ENCODE data around the gene ANKMY1.
"Not testable (repeated sequence)": the region's sequence is repeated elsewhere in the genome, so short reads cannot be mapped to it uniquely, and the experiment has no call there.

ANKMY1 gene

DNA sequence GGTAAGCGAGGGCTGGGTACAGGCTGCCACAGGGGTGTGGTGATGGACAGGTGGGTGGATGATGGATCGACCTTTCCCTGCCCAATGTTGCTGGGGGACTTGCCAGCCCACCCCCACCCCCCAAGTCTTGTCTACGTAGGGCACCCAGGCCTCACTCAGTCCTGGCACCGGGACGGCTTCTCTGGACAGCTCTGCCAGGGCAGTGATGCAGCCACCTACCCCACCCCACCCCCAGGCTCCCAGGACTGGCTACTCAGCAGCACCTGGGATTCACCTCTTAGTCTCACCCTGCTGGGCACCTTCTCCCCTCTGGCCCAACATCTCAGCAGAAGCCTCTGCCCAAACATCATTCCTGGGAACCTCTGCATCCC is 55.7 kb downstream of the ANKMY1 start:
- no peak for DNase-seq

DNA sequence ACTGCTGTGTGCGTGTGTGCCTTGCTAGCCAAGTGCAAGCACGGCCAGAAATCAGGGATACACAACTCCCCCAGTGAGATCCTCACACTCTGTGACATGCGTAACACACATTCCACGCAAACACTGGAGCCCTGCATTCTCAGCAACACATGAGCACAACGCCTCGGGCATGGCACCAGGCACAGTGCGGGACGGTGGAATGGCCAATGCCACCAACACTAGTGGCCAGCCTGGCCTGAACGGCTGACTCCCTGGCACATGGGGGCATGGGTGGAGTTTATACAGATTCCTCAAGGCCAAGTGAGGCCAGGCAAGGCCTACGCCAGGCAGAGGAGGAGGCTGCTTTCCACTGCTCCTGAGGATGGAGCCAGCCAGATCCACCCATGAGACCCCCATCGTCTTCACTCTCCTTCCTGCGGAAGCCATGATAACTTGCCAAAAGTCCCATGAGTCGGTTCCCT is 56.2 kb downstream of the ANKMY1 start:
- no peak for DNase-seq

DNA sequence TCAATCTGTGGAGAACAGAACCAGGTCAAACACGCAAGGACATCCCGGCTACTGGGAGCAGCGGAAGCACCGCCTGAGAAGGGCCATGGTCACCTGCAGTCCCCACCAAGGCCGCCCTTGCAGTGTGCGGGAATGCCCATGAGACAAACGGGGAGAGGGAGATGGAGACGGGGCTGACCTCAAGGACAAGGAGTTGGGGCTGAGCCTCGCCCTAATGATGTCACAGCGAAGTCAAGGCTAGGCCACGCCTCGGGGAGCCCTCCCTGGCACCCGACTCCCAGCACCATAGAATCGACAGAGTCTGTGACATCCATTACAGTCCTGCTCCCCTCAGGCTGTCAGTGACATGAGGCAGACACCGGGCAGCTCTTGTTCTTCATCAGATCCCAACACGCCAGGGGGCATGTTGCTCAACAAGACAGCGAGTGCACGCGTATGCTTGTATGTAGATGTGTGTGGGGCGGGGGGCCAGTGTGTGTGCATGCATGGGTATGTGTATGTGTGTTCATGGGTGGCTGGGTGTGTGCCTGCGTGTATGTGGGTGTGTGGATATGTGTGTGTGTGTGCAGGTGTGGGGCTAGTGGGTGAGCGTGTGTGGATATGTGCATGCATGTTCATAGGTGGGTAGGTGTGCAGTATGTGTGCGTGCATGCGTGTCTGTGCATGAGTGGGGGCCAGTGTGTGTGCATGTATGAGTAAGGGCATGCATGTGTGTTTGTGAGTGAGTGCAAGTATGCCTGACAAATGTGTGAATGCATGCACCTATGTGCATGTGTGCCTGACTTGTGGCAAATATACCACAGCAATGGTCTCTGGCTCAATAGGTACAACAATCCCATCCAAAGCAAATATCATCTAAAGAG is 57.0 kb downstream of the ANKMY1 start:
- DNase-seq: no peak

DNA sequence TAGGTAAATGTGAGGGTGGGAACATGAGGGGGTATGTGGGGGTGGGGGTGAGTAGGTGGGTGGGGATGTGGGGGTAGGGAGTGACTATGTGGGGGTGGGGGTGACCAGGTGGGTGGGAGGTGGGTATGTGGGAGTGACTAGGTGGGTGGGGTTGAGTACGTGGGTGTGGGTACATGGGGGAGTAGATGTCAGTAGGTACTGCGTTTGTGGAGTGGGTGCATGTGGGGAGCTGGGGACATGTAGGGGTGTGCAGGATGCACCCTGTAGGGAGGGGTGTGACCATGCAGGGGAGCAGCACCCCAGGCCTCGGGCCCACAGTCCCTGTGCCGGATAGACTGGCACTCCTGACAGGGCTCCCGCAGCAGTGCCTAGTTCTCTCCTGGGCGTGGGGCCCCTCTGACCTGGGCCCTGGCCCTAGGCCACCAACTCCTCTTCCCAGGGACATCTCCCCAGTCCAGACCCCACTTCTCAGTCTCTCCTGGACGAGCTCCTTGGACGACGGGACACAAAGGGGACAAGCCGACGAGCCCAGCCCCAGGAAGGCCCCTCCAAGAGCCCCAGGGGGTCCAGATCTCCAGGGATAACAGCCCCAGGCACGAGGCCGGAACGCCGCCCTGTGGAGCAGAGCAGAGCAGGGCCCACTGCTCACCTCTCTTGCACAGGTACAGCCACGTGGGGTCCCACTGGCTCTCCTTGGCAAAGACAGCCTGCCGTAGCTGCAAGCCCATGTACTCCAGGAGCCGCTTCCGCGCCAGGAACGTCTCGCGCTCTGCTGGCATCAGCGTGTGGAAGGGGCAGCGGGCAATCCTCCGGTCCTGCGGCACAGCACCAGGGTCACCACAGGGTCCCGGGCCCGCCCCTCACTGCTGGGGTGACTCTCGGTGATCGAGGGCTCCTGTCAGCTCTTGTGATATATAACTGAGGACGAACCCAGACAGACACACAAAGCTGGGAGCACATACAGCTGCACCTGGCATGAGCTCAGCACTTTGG is 58.2 kb downstream of the ANKMY1 start:
- DNase-seq: no peak

DNA sequence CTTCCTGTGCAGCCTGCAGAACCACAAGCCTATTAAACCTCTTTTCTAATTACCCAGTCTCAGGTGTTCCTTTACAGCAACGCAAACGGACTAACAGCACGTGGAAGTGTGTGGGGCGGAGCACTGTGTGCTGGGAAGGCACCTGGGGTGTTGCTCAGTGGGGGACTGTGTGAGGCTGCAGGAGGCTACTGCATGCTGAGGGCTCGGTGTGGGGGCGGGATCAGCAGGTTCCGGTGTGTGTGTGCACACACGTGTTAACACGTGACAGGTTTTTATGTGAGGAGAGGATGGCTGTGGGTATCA is 58.9 kb downstream of the ANKMY1 start:
- no peak for DNase-seq

DNA sequence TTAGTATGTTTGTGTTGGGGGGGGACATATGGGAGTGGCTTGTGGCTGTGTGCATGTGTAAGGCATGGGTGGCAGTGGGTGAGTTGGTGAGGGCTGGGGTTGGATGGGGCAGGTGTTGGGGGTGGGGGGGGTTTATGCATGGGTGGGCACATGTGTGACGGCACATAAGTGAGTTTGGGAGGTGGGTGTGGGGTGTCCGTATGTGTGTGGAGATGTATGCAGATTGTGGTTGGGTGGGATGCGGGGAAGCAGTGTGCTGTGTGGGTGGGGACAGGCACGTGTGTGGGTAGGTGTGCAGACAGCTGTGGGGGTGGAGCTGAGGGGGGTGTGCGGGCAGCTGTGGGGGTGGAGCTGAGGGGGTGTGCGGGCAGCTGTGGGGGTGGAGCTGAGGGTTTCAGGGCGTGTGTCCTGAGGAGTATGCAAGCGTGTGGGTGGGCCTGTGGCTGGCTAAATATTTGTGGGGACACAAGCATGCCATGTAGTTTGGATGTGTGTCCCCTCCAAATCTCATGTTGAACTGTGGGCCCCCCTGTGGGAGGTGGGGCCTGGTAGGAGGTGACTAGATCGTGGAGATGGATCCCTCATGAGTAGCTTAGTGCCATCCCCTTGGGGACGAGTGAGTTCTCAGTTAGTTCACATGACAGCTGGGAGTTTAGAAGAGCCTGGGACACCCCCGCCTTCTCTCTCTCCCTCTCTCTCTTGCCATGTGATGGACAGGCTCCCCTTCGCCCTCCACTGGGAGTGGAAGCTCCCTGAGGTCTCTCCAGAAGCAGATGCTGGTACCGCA is 59.4 kb downstream of the ANKMY1 start:
- DNase-seq: no peak

DNA sequence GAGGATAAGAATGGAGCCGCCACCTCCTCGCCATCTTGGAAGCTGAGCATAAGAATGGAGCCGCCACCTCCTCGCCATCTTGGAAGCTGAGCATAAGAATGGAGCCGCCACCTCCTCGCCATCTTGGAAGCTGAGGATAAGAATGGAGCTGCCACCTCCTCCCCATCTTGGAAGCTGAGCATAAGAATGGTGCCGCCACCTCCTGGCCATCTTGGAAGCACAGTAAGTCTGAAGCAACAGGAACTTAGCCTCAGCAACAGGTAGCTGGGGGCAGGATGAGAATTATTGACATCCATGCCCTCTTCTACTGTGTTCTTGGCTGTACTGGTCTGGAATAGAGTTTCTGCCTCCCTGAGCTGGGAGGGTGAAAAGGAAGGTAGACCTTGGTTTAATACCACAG is 60.7 kb downstream of the ANKMY1 start:
- DNase-seq: not testable (repeated sequence)

DNA sequence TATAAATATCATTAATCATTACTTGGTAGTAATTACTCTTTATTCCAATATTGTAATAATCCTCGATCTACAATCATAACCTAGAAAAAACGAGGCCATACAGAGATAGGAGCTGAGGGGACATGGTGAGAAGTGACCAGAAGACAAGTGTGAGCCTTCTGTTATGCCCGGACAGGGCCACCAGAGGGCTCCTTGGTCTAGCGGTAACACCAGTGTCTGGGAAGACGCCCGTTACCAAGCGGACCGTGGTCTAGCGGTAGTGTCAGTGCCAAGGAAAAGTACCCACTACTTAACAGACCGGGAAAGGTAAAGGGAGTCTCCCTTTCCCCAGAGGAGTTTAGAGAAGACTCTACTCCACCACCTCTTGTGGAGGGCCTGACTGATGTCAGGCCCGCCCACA is 62.8 kb downstream of the ANKMY1 start:
- DNase-seq: not testable (repeated sequence)

DNA sequence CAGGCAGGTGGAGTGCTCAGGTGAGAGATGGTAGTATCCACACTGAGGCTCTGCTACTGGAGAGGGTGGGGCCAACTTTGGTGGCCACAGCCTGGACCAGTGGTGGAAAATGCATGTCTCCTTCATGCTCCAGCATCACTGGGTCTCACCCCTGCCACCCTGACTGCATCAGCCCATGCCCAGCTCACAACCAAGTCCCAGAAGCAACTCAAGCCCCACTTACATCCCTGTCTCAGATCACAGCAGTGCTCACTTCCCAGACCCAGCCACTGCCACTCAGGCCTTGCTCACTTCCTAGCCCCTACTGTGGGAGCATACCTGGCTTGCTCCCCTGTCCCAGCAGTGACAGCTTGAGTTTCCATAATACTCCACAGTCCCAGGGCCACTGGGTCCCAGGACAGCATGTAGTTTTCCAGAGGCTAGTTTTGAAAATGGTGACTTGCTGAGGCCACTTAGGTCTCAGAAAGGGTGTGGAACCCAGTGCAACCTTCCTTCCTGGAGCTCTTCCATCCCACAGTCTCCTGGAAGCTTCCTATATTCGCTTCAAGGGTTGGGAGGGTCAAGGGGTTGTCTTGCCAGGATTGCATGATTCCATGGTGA is 63.5 kb downstream of the ANKMY1 start:
- DNase-seq: no peak

DNA sequence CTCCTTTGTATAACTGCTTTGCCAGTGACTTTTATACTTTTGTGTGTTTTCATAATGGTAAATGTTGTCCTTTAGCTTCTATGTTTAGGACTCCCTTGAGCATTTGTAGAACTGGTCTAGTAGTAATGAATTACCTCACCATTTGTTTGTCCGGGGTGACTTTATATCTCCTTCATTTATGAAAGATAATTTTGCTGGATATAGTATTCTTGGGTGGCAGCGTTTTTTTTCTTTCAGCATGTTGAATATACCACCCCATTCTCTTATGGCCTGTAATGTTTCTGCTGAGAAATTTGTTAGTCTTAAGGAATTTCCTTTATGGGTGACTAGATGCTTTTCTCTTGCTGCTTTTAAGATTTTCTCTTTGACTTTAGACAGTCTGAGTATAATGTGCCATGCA is 66.3 kb downstream of the ANKMY1 start:
- DNase-seq: no peak

DNA sequence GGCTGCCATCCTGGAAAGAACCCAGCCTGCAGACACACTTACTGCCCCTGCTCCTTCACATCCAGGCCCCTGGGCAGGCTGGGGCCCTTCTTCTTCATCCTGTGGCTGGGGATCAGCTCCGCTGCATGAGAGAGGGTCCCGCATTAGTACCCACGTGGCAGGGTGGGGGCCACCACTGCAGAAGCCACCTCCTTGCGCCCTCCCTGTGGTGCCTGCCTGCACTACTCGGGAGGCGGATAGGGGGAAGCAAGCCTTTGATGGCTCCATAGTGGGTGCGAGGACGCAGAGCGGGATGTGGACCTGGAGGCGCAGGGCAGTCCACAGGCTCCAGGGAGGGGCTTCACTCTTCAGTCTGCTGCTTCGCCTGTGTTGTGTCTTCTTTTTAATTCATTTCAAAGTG is 75.6 kb downstream of the ANKMY1 start:
- no peak for DNase-seq

DNA sequence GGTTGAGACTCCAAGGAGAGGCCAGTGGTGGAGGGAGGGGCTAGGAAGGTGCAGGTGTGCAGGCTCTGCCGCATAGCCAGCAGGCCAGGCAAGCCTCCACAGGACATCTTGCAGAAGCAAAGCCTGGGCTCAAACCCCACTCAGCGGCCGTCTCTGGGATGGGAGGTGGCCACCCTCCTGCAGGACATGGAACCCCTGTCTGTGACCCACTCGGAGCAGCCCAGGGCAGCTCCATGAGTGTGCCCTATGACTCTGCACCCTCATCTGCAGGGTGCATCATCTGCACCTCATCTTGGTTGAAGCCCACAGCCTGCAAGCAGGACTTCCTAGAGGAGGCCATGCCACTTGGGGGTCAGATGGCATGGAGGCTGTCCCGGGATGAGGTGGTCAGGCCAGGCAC is 76.1 kb downstream of the ANKMY1 start:
- DNase-seq: peak in 1 of 2 donors; percentile 9

DNA sequence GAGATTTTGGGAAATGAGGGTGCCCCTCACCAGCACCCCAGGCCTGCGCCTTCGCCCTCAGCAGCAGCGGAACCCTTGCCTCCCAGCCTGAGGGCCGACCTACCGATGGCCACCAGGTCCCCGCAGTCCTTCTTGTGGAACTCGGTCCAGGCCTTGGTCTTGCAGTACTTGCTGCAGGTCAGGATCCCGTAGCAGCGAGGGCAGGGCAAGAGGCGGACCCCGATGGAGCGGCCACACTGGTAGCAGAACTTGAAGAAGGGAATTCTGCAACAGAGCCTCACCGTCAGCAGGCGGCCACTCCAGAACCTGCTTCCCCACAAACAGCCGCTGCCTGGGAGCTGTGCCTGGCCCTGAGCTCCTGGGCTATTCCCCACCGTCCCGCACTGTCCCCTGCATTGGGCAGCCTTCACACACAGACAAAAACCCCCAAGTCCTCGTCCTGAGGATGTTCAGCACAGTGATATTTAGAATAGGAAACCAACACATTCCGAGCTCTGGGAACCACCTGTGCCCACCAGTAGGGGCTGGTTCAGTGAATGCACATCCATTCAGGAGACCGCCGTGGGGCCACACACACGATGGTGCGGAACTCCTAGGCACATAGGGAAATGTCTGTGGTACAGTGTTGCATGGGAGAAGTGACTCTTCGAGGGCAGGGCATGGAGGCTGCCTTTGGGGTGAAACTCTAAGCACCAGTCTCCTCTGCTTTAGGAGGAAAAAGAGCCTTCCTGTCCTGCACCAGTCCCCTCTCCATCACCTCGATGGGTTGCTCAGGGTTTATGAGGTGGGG is 76.8 kb downstream of the ANKMY1 start:
- peak in 1 of 2 donors; percentile 9 for DNase-seq

DNA sequence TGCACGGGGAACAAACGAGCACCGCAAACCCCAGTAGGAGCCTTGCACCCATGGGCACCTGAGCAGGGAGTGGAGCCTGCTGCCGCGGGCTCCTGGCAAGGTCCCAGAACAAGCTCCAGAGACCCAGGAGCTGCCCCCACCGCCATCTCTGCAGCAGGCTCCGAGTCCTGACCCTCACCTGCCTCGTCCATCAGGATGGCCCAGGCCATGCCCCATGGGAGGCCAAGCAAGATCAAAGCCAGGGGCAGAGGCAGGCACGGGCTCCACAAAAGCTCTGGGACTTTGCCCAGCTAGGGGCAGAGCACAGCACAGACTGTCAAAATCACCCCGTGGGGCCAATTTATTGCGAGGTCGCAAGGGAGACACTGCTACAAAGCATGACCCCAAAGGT is 78.7 kb downstream of the ANKMY1 start:
- peak in 1 of 2 donors; percentile 8 for DNase-seq

DNA sequence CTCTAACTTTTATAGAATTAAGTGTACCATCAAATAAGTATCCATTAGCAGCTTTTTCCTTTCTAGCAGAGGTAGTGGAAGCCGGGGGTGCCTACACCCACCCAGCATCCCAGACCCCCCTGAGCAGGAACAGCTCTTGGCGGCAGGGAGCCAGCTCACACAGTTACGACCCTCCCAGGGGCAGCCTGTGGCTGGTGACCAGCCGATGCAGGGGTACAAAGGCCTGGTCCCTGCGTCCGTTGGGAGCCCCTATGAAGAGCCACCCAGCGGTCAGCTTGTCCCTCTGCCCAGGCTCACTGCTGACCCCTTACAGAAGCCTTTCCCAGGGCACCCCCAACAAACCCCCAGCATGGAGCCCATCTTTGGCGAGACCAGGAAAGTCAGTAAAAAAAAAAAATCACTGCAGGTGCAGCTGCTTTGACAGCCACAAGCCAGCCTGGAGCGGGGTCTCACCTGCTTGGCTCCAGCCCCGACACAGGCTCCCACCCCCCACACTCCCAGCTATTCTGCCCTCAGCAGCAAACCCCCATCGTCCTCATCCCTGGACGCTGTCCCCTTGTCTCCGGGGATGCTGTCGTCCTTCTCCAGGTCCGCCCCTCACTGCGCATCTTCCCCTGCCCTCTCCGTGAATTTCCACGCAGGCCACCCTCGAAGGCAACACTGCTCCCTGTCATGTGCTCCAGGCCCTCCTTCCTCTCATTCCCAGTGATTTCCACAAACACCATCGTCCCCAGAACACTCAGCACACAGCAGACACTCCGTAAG is 79.3 kb downstream of the ANKMY1 start:
- DNase-seq: peak in 1 of 2 donors; percentile 8

DNA sequence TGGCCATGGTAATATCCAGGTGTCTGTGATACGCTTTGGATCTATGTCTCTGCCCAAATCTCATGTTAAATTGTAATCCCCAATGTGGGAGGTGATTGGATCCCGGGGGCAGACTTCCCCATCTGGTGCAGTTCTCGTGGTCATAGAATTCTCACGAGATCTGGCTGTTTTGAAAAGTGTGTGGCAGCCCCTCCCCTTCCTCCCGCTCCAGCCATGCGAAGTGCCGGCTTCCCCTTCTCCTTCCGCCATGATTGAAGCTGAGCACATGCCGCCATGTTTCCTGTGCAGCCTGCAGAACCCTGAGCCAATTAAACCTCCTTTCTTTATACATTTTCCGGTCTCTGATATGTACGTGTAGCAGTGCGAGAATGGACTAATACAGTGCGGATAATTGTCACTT is 79.9 kb downstream of the ANKMY1 start:
- DNase-seq: no peak

DNA sequence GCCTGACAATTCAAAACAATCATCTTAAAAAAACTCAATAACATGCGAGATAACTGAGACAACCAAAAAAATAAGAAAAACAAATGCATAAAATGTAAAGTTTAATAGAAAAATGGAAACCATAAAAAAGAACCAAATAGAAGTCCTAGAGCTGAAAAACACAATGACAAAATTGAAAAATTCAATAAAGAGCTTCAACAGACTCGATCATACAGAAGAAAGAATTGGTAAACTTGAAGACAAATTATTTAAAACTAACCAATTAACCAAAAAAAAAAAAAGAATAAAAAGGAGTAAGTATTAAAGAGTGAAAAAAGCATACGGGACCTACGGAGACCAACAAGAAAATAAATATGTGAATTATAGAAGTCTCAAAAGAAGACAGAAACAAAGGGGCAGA is 84.6 kb downstream of the ANKMY1 start:
- no peak for DNase-seq

DNA sequence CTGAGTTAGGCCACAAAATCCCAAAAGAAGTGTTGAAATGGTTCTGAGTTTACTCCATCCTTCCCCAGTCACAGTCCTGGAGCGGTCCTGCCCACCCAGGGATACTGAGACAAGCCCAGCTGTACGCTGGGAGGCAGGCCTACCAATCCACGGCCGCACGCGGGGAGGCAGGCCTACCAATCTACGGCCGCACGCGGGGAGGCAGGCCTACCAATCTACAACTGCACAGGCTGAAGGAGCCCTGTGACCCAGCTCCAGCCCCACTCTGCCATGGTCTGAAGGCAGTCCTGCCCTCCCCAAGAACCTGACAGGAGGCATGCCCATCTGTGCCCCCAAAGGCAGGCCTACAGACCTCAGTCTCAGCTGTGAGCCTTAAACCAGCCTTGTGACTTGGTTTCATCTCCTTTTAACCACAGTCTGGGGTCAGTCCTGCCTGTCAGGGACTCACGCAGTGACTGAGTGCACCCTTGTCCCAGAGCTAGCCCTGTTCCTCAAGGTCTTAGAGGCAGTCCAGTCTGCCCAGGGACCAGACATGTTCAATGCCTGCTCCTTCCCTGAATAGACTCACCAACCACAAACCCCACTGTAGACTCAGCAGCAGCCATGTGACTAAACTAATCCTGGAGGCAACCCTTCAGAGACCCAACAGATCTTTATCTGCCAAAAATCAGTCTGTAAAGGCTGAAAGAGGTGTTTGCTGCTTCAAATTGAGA is 85.6 kb downstream of the ANKMY1 start:
- peak in 1 of 2 donors; percentile 7 for DNase-seq

DNA sequence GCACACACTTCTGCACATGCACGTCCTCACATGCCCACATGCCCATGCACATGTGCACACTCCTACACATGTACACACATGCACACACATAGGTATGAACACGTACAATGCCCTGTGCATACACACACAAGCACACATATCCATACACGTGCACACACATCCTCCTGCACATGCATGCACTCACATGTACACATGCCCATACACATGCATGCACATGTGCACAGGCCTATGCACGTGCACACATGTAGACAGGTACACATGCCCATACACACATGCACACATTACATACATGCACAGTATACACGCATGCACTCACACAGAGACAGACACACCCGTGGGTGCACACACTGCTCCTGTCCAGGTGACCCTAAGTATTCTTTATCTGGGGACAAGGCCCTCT is 88.0 kb downstream of the ANKMY1 start:
- peak in 1 of 2 donors; percentile 8 for DNase-seq

DNA sequence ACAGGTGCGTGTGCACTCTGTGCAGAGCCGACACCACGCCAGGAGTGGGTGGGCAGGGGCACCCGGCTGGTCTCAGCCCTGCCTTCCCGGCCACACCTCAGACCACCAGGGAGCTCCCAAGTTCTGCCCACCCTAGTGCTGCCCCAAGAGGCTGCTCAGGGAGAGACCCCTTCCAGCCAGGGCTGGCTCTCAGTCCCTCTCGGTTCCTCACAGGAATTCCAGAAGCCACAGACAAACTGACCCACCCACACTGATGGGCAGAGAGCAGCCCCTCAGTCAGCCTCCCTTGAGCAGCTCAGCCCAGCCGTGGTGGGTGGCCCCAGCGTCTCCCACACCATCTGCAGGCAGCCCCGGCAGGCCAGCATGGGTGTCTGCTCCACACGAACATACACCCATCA is 88.5 kb downstream of the ANKMY1 start:
- DNase-seq: peak in 1 of 2 donors; percentile 9
